HG02884 (cell line): ENCODE data around the gene TMEM108.

Experiments
- ATAC-seq: cut with Tn5 transposase; IDR thresholded peaks from one replicate; pipeline ENCODE4 v1.9.1; 2021; ENCODE audit warnings: mild to moderate bottlenecking, moderate library complexity; ENCODE audit not compliant: unreplicated experiment

Gene TMEM108

GRCh38 chr3:133408366-133408765 lies 370.2 kb downstream of the TMEM108 start:
- ATAC-seq = no peak

DNA sequence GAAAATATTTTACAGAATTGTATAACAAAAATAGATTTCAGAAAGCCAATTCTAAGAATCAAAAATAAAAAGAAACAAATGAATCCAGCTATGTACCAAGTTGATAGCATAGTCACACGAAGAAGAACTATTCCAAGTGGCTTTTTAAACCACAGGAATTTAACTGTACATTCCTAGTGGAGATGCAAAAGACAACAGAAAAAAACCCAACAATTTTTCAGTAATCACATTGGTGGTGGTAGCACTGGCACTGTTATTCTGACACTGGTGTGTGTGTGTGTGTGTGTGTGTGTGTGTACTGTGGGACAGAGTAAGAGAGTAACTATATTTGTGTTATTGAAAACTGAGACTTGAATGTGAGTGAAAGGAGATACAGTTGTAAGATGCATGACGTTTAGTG lies 370.8 kb downstream of the TMEM108 start:
- ATAC-seq = no peak

GRCh38 chr3:133410191-133410892 lies 372.2 kb downstream of the TMEM108 start:
- no peak for ATAC-seq

DNA sequence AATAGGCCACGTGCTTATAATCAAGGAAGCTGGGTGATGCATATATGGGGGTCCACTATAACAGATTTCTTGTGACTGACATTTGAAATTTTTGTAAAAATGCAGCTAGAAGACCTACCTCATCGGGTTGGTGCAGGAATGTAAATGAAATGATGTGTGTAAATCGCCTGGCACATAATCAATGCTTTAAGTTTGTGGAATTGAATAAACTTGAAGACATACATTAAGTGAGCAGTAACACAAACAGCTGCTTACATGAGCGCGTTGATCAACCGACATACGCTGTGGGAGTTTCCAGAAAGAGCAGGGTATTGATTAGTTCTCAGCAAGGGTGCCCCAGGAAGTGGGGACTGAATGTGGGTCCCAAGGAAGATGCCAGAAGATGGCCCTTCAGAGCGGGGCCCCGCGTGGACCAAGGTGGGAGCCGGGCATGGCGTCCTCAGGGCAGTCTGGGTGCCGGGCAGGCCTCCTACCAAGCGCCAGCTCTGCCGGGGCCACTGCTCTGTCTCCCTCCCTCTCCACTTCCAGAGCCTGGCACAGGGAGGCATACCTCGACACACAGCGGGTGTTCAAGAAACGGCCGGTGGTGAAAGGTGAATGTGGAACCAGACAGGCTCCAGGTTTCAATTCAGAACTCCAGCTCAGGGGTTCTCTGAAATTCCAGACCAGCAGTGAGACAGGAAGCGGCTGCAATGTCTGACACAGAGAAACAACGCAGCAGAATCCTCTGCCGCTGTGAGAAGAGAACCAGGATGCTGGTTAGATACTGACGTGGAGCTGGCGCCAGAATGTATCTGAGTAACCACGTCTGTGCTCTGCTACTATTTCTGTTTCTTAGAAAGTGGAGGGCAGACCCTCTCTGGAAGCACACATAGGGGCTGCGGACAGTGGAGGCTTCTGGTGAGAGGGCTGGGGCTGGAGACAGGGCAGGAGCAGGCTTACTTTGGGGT lies 374.3 kb downstream of the TMEM108 start:
- ATAC-seq = no peak

- no peak for ATAC-seq
These were observed 375.2 kb downstream of the TMEM108 start for GRCh38 chr3:133413161-133414020.

GRCh38 chr3:133414021-133414392 lies 375.8 kb downstream of the TMEM108 start:
- ATAC-seq = no peak

GRCh38 chr3:133418361-133418760 lies 380.2 kb downstream of the TMEM108 start:
- no peak for ATAC-seq

DNA sequence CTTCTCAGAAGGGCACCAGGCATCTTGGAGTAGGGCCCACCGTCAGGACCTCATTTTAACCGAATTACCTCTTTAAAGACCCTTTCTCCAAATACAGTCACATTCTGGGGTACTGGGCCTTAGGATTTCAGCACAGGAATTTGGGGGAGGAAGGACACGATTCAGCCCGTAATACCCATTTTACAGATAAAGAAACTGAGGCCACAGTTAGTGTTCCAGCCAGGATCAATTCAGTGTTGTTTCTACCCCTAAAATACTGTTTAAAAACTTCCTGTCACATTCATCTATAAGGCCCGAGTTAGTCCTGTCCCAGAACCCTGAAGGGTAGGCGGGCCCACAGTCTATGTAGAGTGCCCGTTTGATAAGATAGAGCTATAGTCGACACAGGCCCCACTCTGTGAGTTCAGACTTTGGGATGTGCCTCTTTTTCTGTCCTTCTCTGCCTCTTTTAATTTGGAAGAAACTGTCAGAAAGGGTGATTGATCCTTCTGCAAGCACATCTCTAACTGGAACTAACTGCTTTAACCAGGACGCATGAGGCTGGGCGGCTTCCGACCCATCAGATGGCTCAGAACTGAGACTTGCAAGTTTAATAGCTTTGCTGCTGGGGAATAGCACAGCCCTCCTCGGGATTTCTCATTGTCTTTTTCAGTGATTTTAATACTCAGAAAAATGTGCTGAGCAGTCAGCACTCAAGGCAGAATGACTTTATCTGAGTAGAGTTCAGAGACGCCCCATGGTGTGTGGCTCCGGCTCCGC lies 381.1 kb downstream of the TMEM108 start:
- ATAC-seq = no peak

- ATAC-seq = no peak
These were observed 387.0 kb downstream of the TMEM108 start for GRCh38 chr3:133424937-133425869.

DNA sequence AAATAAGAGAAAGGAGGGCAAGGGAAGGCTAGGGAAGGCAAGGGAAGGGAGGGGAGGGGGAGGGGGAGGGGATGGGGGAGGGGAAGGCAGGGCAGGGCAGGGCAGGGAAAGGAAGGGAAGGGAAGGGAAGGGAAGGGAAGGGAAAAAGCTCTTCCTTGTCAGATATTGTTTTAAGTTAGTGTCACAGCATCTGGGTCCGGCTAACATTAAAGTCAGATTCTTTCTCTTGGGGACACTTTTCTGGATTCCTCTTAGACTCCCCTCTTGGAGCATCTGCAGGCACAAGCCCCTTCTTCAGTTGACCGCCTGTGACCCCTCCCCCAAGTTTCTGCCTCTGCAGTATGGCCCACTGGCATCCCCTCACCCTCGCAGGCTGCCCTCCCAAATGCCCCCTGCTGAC lies 387.7 kb downstream of the TMEM108 start:
- no peak for ATAC-seq

DNA sequence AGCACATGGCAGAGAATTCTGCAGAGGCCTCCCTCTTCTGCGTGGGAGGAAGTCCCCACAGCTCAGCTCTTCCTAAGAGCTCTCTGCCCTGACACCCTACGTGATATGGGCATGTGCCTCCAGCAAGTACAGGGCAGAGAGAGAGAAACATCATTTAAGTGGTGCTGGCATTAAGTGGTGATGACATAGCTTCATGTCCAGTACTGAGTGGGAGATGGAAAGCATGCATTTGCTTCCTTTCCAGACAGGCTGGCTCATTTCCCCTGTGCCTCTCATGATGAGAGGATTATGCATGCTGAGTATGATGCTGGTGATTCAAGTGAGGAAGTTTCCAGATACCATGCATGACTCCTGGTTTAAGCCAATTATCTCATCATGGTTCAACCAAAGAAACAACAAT lies 388.5 kb downstream of the TMEM108 start:
- ATAC-seq = no peak

- no peak for ATAC-seq
These were observed 390.4 kb downstream of the TMEM108 start for GRCh38 chr3:133428552-133428951.

GRCh38 chr3:133429063-133429462 lies 390.9 kb downstream of the TMEM108 start:
- no peak for ATAC-seq

GRCh38 chr3:133439563-133439962 lies 401.4 kb downstream of the TMEM108 start:
- no peak for ATAC-seq

DNA sequence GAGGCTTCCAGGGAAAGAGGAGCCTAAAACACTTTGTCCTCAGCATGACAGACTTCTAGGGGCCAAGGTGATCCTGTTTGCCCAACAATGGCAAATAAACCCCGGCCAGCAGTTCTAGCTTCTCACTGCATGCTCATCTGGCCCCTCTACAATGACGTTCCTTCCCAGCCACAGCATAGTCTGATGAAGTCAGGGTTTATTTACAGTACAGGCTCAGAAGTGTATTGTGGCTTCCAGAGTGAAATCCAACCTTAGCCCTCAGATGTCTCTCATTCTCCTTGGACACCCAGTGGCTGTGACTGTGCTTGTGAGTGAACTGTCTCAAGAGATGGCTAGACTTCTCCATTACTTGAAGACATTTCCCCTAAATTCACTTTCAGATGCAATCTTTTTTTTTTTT lies 402.5 kb downstream of the TMEM108 start:
- no peak for ATAC-seq

- ATAC-seq = peak; percentile 73
These were observed 403.7 kb downstream of the TMEM108 start for GRCh38 chr3:133441867-133442270.

DNA sequence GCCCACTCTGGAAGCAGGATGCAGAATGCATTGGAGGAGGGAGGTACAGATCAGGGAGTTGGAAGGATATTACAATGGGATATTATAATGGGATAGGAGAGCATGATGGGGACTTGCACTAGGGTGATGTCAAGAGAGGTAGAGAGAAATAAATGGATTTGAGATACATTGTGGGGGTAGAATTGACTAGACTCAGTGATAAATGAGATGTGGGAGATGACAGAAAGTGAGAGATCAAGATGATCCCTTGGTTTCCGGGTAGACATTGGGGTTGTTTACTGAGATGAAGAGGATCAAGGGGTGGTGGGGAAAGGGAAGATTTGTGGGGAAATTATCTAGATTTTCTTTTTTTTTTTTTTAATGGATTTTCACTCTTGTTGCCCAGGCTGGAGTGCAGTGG lies 404.3 kb downstream of the TMEM108 start:
- no peak for ATAC-seq

GRCh38 chr3:133443649-133444422 lies 405.6 kb downstream of the TMEM108 start:
- ATAC-seq = no peak

DNA sequence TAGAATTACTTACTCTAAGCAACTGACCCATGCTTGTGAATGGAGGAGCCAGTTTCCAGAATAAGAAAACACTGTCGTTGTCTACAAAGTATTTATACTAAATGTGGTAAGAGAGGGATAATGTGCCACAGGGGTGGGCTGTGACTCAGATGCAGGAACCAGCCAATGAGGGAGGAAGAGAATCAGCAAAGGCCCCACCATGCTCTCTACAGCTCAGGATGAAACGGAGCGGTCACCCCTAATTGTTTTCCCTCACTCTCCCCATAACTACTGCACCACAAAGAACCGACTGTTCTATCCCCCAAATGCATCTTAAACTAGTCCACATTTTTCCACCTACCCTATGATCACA lies 406.2 kb downstream of the TMEM108 start:
- no peak for ATAC-seq
